Activated CD8-positive, alpha-beta memory T cell treated with anti-CD3 and anti-CD28 coated beads for 24 hours (primary cell): Measurements from ENCODE around the gene FAM81B.

ENCODE experiments used
- DNase-seq: peaks from one replicate; pipeline ENCODE4 v3.0.0-alpha.2; 2020

Gene FAM81B

GRCh38 chr5:95403996-95404395 is 12.8 kb downstream of the FAM81B start:
- DNase-seq: no peak

GRCh38 chr5:95406426-95407090 is 15.4 kb downstream of the FAM81B start:
- DNase-seq: no peak

DNA sequence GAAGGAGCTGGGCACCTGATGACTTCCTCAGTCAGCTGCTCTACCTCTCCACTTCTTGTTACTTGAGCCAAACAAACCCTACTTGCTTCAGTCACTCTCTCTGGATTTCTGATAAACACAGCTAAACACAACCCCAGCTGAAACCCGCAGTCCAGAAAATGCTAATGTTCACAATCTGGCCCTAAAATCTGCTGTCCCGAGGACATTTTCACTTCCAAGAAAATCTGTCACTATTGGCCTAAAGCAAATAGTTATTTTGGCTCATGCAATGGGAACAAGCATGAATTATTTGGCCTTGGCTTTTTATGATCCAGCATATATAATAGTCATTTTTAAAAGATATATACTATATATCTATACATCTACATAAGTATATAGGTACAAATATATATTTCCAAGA is 19.1 kb downstream of the FAM81B start:
- DNase-seq: no peak

GRCh38 chr5:95411474-95411873 is 20.3 kb downstream of the FAM81B start:
- no peak for DNase-seq

DNA sequence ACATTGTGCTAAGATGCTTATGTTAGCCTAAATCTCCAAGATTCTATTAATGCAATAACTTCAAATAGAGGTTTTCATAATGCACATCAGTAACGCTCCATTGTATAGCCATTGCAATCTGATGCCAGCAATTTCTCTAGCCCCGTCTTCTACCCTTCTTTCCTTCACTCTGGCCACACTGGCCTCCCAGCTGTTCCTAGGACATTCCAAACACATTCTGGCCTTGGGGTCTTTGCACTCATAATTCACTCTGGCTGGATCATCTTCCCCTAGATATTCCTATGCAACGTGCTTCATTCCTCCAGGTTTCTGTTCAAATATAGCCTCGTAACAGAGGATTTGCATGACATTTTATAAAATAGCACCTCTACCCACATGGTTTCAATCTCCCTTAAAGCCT is 23.3 kb downstream of the FAM81B start:
- DNase-seq: no peak

- DNase-seq: no peak
These were observed 26.8 kb downstream of the FAM81B start for GRCh38 chr5:95417971-95418370.

DNA sequence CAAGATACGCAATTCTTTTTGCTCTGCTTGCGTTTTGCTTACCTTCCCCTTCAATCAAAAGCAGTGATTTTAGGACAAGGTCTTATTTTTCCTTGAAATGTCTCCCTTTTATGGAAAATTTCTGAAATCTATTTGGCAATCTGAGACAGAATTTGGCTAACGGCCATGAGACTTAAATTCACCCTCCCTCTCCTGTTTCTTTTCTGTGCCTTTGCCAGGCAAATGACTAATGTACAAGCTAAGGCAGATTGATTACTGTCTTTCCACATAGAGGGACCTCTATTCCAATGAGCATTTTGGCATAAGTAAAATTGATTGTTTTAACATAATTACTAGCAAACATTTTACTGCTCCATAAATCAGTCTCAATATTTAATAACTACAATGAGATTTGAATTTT is 31.7 kb downstream of the FAM81B start:
- DNase-seq: no peak

DNA sequence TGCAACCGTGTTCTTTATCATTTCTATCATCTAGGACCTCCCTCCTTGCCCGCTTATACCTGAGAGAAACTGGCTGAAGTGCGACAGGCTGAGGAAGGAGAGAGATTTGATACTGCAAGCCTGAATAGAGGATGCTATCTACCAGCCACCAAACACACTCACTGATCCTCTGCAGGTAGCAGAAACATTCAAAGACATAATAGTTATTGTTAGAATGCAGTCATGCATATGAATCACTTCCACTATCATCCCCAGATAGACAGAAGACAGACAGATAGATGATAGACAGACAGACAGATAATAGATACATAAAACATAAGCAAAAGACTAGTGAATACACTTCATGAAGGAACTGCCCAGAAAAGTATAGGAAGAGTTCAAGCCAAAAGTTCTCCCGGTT is 32.9 kb downstream of the FAM81B start:
- DNase-seq: no peak

DNA sequence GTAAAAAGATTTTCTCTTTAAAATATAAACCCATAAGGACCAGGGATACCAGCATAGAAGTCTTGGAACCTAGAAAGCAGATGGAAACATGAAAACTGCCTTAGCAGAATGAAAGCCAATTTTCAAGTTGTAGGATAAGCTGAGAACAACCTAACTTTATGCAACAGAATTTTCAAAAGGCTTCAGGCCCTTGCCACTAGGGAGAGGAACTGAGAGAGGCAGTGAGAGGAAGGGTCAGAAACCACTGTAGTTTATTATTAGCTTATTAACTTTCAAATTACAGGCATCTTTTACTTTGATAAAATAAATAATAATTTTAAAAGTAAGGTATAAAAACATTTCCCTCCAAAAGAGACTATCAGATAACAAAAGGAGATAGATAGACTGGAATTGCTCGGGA is 33.4 kb downstream of the FAM81B start:
- no peak for DNase-seq

DNA sequence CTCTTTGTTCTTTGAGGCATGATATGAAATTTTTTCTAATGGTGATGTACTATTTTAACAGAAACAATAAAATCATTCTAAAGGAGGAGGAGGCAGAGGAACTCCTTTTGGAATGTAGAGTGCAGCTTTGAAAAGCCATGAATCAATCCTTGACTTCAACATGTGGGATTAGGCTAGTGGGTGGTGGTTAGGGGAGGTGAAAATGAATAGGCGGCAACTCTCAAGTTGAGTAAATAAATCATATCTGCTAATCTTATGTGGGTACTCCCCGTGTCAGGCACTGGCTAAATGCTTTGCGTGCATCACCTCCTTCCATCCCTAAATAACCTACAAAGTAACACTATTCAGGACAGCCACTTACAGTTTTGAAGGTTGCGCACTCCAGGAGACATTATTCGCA is 35.1 kb downstream of the FAM81B start:
- DNase-seq: no peak

GRCh38 chr5:95432779-95433178 is 41.6 kb downstream of the FAM81B start:
- DNase-seq: no peak

DNA sequence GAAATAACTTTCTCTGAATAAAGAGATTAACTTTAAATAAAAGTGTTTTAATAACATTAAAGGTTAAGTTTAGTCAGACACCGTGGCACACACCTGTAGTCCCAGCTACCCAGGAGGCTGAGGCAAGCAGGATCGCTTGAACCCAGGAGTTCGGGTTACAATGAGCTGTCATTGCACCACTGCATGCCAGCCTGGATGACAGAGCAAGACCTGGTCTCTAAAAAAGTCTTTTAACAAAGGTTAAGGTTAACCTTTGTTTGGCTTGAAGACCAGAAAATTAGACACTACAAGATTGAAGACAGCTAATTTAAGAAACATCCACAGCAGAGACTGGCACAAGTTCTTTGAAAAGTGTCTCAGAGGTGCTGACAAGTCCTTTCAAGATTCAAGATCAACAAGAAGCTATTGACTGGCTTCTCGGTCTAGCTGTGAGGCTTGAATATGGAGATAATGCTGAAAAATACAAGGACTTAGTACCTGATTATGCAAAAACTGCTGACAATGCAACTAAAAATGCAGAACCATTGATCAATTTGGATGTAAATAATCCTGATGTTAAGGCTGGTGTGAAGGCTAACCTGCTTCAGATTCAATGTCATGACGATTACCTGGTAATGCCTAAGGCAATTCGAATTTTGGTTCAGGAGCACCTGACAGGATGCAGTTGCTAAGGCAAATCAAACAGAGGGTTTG is 48.8 kb downstream of the FAM81B start:
- DNase-seq: no peak

DNA sequence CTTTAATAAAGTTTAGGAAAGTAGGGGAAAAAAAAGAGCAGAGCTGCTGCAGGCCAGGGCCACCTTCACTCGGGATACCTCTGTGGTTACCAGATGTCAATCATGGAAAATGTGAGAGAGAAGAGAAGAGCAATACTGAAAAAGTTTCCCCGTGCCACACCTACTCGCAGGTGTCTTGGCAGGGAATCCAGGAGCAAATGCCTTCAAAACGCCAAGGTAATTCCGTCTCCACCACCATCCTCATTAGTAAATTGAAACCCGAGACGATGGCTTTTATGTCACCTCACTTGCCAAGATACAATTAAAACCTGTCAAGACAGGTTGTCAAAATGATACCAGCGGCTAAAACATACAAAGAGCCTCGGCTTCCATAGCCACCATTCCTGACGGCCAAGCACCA is 49.7 kb downstream of the FAM81B start:
- no peak for DNase-seq

DNA sequence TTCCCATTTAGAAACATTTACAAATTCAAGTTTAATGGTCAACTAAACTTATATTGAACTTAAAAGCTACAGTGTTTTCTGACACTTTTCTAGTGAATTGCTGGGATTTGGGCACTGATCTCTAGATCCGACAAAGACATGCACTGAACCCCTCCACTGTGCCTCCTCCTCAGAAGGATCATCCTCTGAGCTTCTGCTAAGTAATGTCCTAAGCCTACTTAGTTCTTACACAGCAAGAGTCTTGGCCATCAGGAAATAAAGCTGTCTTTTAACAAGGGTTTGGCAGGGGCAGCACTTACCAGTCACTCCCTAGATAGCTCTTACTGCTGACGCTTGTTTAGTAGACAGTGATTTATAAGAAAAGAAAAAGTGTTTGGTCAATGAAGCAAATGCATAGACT is 50.5 kb downstream of the FAM81B start:
- no peak for DNase-seq

- no peak for DNase-seq
These were observed 54.3 kb downstream of the FAM81B start for GRCh38 chr5:95445442-95445841.

GRCh38 chr5:95445995-95446394 is 54.8 kb downstream of the FAM81B start:
- no peak for DNase-seq

DNA sequence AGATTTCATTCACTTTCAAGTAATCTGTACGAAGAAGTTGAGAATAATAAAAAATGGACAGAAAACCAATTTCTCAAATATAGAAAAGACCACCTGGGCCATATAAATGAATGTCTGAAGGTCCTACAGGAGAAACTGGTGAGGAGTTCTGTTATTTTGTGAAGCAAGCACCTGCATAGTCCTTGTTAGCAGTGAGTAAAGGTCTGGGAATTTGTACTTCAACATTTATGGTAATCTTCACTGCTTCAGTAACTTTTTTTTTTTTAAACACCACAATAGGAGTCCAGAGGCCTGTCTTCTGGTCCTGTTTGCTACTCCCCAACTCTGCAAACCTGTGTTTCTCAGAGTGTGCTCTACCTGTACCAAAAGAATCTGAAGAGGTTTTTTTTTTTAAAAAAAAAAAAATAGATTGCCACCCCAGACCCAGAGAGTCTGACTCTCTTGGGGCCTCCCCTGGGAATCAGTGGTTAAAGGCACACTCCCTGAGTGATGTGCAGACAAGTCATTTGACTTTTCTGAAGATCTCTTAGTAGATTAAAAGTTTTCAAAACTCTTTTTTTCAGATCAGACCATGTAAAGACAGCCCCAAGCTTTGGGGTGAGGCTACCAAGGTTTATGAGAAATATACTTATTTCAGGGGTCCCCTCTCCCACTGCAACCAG is 55.5 kb downstream of the FAM81B start:
- no peak for DNase-seq

GRCh38 chr5:95447961-95448360 is 56.8 kb downstream of the FAM81B start:
- DNase-seq: no peak

GRCh38 chr5:95448789-95449188 is 57.6 kb downstream of the FAM81B start:
- DNase-seq: no peak

DNA sequence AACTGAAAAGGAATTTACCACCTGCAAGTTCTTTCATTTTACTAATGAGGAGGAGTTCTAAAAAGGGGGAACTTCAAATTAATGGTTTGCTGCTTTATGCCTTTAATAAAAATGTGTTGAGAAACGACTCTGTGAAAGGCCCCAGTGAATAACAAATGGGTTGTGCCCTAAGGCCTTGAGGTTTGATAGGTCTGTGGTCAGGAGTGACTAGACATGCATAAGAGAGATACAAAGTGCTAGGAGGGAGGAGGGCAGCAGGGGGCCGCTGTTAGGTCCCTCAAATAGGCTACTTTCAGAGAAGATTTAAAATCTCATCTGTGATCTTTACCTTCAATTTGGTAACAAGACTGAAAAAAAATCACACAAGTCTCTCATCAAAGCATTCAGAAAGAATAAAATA is 58.3 kb downstream of the FAM81B start:
- no peak for DNase-seq

DNA sequence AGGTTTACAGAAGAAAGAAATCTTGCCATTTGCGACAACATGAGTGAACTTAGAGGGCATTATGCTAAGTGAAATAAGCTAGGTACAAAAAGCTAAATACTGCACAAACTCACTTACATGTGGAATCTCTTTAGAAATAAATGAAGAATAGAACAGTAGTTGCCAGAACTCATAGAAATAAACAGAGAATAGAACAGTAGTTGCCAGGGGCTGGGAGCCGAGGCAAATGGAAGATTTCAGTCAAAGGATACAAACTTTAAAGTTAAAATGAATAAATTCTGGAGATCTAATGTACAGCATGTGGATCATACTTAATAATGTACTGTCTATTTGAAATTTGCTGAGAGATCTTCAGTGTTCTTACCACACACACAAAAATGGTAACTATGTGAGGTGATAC is 63.4 kb downstream of the FAM81B start:
- DNase-seq: no peak

DNA sequence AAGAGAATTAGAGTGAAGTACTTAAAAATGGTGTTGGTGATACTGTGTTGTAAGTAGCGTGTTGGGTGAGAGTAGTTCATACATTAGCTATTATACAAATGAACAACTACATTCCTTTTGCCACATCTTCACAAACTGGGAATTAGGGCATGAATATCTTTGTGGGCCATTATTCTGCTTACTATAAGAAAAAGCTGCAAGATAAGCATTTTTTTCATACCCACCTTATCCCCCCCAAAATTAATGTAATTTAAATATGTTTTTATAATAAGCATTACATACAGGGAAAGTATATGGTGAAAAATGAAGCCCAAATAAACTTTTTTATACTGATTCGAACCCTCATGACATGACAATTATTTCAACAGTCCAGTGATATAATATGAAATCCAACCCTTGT is 69.5 kb downstream of the FAM81B start:
- DNase-seq: no peak

DNA sequence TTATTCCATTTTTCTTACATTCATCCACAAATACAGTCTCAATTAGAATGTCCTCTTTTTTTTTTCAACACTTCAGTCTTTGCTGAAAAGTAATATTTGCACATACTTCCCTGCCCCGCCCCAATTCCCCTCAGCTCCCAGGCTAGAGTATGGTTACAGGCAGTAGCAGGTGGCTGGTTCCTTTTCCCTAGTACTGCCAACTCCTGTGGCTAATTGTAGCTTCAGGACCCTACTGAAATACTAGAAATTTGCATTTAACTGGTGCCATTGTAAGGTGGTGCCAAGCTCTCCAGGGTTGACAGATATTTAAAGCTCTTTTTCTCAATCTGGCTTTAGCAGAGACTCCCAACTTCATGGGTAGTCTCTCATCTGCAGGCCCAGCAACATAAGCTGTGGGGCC is 80.3 kb downstream of the FAM81B start:
- DNase-seq: no peak

DNA sequence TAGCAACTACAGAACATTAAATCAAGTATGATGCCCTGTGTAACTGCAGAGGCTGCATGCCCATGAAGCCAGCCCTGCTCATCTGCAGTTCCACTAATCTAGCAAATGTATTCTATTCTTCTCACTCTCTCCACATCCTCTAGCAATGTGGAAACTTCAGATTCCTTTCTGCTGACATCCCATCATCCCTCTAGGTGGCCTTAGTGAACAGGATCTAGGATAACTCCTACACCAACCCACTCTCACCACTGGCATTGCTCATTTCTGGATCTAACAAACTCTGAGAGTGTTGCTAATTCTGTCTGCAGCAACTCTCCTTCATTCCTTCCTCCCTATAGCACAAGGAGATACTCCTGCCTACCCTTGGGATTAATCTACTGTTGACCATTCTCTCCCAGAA is 80.8 kb downstream of the FAM81B start:
- no peak for DNase-seq

GRCh38 chr5:95484421-95484820 is 93.3 kb downstream of the FAM81B start:
- DNase-seq: no peak
